K562 (cell line): ENCODE results near the gene TTLL12. TPM values are rescaled to one million over a fixed set of nuclear protein-coding genes. Genes with fewer than 3 reads are reported as not detected.

Source experiments
- BHLHE40 ChIP-seq: IDR thresholded peaks from 2 replicates; pipeline ENCODE4 v1.6.1; 2011; ENCODE audit warnings: low read length, improper control_type of control experiment
- GTF2F1 ChIP-seq: IDR thresholded peaks from 2 replicates; pipeline ENCODE4 v1.6.1; 2011; ENCODE audit warnings: low read depth, low read length, improper control_type of control experiment
- RBBP5 ChIP-seq: fragments of 200-600 bp; sonication (generic); IDR thresholded peaks from 2 replicates; pipeline ENCODE4 v1.6.1; 2012; ENCODE audit warnings: borderline replicate concordance, mild to moderate bottlenecking, low read length, control low read depth, inconsistent platforms; ENCODE audit not compliant: insufficient read depth, poor library complexity, severe bottlenecking
- polyA plus RNA-seq, 8 experiments: library from polyadenylated mRNA; depleted of rRNA in 4 of 8; stranded (reverse) in 5 of 8; unstranded in 3 of 8; fragments of >200 nt; fragmentation: Nextera tagmentation in 2 of 8; fragmentation: Illumina TruSeq in 1 of 8; extraction: Ambion mirVana in 2 of 8; extraction: Trizol in 1 of 8; gene quantifications; 2 replicates each; pipeline versions ENCODE4 v1.2.1 to v1.2.3, GENCODE V29; 2011 to 2014; ENCODE audit warnings: inconsistent platforms in 1 of 8, missing spikeins in 1 of 8
- total RNA-seq, 7 experiments: library from RNA; depleted of rRNA in 6 of 7; stranded (reverse); fragments of >200 nt in 6 of 7; fragmentation: Illumina TruSeq in 2 of 7; extraction: Trizol in 2 of 7; gene quantifications; 2 replicates each; pipeline versions ENCODE4 v1.2.1 to v1.2.3, GENCODE V29; 2011 to 2021; ENCODE audit warnings: low replicate concordance in 1 of 7
- TF ChIP-seq, protein P1 (sequence below), 2 experiments: IDR thresholded peaks; 2 replicates each; pipeline ENCODE4 v1.6.1; 2011; ENCODE audit warnings: borderline replicate concordance in 1 of 2, control low read depth in 1 of 2, low read depth in 1 of 2, low read length in 1 of 2, mild to moderate bottlenecking in 1 of 2, mixed read lengths in 1 of 2, moderate library complexity in 1 of 2; ENCODE audit not compliant: insufficient read depth in 1 of 2, insufficient read length in 1 of 2, poor library complexity in 1 of 2, severe bottlenecking in 1 of 2; ENCODE audit errors: extremely low read depth in 1 of 2
- TF ChIP-seq, protein P2 (sequence below), 2 experiments: fragments of 450-650 bp; formaldehyde crosslinking in 1 of 2; IDR thresholded peaks; 2 replicates each; pipeline versions ENCODE4 v1.4.0 to v1.6.1; 2014 to 2020; ENCODE audit warnings: mild to moderate bottlenecking in 2 of 2, borderline replicate concordance in 1 of 2, low read depth in 1 of 2
- TF ChIP-seq, protein P3 (sequence below), 3 experiments: fragments of 200-800 bp in 1 of 3; fragments of 250-450 bp in 1 of 3; fragments of 450-650 bp in 1 of 3; sonication (Bioruptor Pico) in 1 of 3; sonication (Bioruptor generic) in 1 of 3; formaldehyde crosslinking in 1 of 3; IDR thresholded peaks; 2 replicates each; pipeline versions ENCODE4 v1.6.1 to v1.8.0; 2016 to 2022; ENCODE audit warnings: mild to moderate bottlenecking in 2 of 3, missing genetic modification characterization in 2 of 3, missing compliant biosample characterization in 1 of 3, moderate library complexity in 1 of 3
- TF ChIP-seq, protein P4 (sequence below): fragments of 450-650 bp; formaldehyde crosslinking; IDR thresholded peaks from 2 replicates; pipeline ENCODE4 v1.4.0; 2020; ENCODE audit warnings: mild to moderate bottlenecking, moderate library complexity

Gene TTLL12
- total and polyA plus RNA-seq, 9 of the 15 experiments (the other 6 are each of a cell fraction or from before 2014, with no cell fraction given): 1.3 to 128 (median 43.0) TPM

DNA sequence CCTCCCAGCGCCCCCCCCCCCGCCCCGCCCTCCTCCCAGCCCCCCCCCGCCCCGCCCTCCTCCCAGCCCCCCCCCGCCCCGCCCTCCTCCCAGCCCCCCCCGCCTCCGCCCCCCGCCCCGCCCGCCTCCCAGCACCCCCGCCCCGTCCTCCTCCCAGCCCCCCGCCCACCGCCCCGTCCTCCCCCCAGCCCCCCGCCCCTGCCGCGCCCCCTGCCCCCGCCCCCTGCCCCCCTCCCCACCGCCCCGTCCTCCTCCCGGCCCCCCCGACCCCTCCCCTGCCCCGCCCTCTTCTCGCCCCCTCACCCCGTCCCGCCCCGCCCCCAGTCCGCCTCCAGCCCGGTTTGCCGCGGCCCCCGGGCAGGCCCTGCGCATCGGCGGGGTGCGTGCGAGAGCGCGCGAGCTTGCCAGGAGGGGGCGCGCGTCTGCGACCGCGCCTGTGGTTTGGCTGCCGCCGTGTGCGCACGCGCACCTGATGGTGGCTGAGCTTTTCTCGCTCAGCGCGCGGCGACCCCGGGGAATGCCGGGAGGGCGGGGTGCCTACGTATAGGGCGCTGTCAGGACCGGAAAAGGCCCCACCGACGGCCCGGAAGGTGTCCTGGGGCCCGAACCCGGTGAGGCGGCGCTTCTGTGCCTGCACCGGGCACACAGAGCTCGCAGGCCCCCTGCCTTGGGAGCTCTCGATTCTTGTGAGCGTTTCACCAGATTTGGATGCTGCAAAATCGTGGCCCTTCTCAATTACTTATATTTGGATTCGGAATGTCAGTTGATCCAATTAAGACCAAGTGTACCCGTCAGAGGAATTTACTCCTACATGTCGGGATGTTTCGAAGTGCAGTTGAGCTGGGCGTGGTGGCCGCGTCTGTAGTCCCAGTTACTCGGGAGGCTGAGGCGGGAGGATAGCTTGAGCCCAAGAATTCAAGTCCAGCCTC, 501 bp upstream of the TTLL12 start (continued):
- TF ChIP-seq, protein P1, sequence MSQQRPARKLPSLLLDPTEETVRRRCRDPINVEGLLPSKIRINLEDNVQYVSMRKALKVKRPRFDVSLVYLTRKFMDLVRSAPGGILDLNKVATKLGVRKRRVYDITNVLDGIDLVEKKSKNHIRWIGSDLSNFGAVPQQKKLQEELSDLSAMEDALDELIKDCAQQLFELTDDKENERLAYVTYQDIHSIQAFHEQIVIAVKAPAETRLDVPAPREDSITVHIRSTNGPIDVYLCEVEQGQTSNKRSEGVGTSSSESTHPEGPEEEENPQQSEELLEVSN (IDR thresholded peaks at IDR 0.05; ENCODE audit: borderline replicate concordance in 1 of 2, extremely low read depth in 1 of 2, insufficient read depth in 1 of 2, insufficient read length in 1 of 2, low read depth in 1 of 2, low read length in 1 of 2, poor library complexity in 1 of 2, severe bottlenecking in 1 of 2): peak in 1 of 2 experiments; percentile 31
- TF ChIP-seq GTF2F1 (0 out of 2 replicates have a peak, but pooled peaks have one; percentile 44), BHLHE40 (0 out of 2 replicates have a peak, but pooled peaks have one; percentile 34), RBBP5 (peak; percentile 24)
- TF ChIP-seq, protein P2, sequence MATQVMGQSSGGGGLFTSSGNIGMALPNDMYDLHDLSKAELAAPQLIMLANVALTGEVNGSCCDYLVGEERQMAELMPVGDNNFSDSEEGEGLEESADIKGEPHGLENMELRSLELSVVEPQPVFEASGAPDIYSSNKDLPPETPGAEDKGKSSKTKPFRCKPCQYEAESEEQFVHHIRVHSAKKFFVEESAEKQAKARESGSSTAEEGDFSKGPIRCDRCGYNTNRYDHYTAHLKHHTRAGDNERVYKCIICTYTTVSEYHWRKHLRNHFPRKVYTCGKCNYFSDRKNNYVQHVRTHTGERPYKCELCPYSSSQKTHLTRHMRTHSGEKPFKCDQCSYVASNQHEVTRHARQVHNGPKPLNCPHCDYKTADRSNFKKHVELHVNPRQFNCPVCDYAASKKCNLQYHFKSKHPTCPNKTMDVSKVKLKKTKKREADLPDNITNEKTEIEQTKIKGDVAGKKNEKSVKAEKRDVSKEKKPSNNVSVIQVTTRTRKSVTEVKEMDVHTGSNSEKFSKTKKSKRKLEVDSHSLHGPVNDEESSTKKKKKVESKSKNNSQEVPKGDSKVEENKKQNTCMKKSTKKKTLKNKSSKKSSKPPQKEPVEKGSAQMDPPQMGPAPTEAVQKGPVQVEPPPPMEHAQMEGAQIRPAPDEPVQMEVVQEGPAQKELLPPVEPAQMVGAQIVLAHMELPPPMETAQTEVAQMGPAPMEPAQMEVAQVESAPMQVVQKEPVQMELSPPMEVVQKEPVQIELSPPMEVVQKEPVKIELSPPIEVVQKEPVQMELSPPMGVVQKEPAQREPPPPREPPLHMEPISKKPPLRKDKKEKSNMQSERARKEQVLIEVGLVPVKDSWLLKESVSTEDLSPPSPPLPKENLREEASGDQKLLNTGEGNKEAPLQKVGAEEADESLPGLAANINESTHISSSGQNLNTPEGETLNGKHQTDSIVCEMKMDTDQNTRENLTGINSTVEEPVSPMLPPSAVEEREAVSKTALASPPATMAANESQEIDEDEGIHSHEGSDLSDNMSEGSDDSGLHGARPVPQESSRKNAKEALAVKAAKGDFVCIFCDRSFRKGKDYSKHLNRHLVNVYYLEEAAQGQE (IDR thresholded peaks at IDR 0.05; ENCODE audit: borderline replicate concordance): peak; percentile 14; the same call in 1 of the 2 replicates
- TF ChIP-seq, protein P2 (CRISPR knock-in tag; IDR thresholded peaks at IDR 0.05; ENCODE audit: low read depth): no peak
- TF ChIP-seq, protein P3, sequence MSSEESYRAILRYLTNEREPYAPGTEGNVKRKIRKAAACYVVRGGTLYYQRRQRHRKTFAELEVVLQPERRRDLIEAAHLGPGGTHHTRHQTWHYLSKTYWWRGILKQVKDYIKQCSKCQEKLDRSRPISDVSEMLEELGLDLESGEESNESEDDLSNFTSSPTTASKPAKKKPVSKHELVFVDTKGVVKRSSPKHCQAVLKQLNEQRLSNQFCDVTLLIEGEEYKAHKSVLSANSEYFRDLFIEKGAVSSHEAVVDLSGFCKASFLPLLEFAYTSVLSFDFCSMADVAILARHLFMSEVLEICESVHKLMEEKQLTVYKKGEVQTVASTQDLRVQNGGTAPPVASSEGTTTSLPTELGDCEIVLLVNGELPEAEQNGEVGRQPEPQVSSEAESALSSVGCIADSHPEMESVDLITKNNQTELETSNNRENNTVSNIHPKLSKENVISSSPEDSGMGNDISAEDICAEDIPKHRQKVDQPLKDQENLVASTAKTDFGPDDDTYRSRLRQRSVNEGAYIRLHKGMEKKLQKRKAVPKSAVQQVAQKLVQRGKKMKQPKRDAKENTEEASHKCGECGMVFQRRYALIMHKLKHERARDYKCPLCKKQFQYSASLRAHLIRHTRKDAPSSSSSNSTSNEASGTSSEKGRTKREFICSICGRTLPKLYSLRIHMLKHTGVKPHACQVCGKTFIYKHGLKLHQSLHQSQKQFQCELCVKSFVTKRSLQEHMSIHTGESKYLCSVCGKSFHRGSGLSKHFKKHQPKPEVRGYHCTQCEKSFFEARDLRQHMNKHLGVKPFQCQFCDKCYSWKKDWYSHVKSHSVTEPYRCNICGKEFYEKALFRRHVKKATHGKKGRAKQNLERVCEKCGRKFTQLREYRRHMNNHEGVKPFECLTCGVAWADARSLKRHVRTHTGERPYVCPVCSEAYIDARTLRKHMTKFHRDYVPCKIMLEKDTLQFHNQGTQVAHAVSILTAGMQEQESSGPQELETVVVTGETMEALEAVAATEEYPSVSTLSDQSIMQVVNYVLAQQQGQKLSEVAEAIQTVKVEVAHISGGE (CRISPR knock-in tag; IDR thresholded peaks at IDR 0.05): peak; percentile 65 to 97 (median 85); a peak in 5 of 6 replicates
- TF ChIP-seq, protein P4, sequence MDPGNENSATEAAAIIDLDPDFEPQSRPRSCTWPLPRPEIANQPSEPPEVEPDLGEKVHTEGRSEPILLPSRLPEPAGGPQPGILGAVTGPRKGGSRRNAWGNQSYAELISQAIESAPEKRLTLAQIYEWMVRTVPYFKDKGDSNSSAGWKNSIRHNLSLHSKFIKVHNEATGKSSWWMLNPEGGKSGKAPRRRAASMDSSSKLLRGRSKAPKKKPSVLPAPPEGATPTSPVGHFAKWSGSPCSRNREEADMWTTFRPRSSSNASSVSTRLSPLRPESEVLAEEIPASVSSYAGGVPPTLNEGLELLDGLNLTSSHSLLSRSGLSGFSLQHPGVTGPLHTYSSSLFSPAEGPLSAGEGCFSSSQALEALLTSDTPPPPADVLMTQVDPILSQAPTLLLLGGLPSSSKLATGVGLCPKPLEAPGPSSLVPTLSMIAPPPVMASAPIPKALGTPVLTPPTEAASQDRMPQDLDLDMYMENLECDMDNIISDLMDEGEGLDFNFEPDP (CRISPR knock-in tag): no peak
